Measurements from ENCODE around the gene GCNT2.
"Not testable (repeated sequence)": the region's sequence is repeated elsewhere in the genome, so short reads cannot be mapped to it uniquely, and the experiment has no call there.

Gene GCNT2

GRCh38 chr6:10658910-10659698 is 138.0 kb downstream of the GCNT2 start:
- Histone ChIP-seq H3K9me3 (ENCODE audit: control insufficient read depth, low read length) (no peaks in the 10 kb centered on the region), H3K9ac (no peak overlapping the region), H3K27me3 (ENCODE audit: control insufficient read depth, insufficient read depth, low read length) (no peaks in the 10 kb centered on the region), H3K27ac (no peak overlapping the region), H3K4me1 (no peaks in the 10 kb centered on the region), H3K79me2 (no peaks in the 10 kb centered on the region), H3K4me3 (ENCODE audit: low read depth, low read length) (no peak overlapping the region), H2AFZ (no peak overlapping the region), H3K36me3 (ENCODE audit: control insufficient read depth, insufficient read depth, low read length) (no peaks in the 10 kb centered on the region), H3K4me2 (ENCODE audit: low read length) (no peak overlapping the region)
- TF ChIP-seq, protein P1, sequence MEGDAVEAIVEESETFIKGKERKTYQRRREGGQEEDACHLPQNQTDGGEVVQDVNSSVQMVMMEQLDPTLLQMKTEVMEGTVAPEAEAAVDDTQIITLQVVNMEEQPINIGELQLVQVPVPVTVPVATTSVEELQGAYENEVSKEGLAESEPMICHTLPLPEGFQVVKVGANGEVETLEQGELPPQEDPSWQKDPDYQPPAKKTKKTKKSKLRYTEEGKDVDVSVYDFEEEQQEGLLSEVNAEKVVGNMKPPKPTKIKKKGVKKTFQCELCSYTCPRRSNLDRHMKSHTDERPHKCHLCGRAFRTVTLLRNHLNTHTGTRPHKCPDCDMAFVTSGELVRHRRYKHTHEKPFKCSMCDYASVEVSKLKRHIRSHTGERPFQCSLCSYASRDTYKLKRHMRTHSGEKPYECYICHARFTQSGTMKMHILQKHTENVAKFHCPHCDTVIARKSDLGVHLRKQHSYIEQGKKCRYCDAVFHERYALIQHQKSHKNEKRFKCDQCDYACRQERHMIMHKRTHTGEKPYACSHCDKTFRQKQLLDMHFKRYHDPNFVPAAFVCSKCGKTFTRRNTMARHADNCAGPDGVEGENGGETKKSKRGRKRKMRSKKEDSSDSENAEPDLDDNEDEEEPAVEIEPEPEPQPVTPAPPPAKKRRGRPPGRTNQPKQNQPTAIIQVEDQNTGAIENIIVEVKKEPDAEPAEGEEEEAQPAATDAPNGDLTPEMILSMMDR (IDR thresholded peaks at IDR 0.05) = no peak

- H3K4me3 ChIP-seq (ENCODE audit: low read depth, low read length) = no peak overlapping the region
- no peak overlapping the region for H2AFZ ChIP-seq
- H3K9me3 ChIP-seq (ENCODE audit: control insufficient read depth, low read length) = no peaks in the 10 kb centered on the region
- H3K9ac ChIP-seq = no peak overlapping the region
- no peaks in the 10 kb centered on the region for H3K27me3 ChIP-seq (ENCODE audit: control insufficient read depth, insufficient read depth, low read length)
- H3K79me2 ChIP-seq = no peaks in the 10 kb centered on the region
- TF ChIP-seq, protein P1 (IDR thresholded peaks at IDR 0.05) = no peak
- H3K4me1 ChIP-seq = no peaks in the 10 kb centered on the region
- H3K27ac ChIP-seq = no peak overlapping the region
- H3K4me2 ChIP-seq (ENCODE audit: low read length) = no peak overlapping the region
- H3K36me3 ChIP-seq (ENCODE audit: control insufficient read depth, insufficient read depth, low read length) = no peaks in the 10 kb centered on the region
Measured at GRCh38 chr6:10659699-10660348, 138.7 kb downstream of the GCNT2 start.

DNA sequence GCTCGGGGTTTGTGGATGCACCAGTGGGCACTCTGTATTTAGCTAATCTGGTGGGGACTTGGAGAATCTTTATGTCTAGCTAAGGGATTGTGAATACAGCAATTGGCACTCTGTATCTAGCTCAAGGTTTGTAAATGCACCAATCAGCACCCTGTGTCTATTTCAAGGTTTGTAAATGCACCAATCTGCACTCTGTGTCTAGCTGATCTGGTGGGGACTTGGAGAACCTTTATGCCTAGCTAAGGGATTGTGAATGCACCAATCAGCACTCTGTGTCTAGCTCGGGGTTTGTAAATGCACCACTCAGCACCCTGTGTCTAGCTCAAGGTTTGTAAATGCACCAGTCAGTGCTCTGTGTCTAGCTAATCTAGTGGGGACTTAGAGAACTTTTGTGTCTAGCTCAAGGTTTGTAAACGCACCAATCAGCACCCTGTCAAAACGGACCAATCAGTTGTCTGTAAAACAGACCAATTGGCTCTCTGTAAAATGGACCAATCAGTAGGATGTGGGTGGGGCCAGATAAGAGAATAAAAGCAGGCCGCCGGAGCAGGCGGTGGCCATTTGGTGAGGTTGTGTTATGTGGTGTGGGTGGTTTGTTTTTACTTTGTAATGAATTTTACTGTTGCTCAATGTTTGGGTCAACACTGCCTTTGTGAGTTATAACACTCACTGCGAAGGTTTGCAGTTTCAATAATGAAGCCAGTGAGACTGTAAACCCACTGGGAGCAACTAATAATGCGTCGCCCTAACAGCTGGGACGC is 139.5 kb downstream of the GCNT2 start:
- not testable (repeated sequence) for H2AFZ ChIP-seq; H3K4me1 ChIP-seq; H3K27me3 ChIP-seq (ENCODE audit: control insufficient read depth, insufficient read depth, low read length); H3K9ac ChIP-seq; H3K9me3 ChIP-seq (ENCODE audit: control insufficient read depth, low read length); H3K36me3 ChIP-seq (ENCODE audit: control insufficient read depth, insufficient read depth, low read length); H3K4me3 ChIP-seq (ENCODE audit: low read depth, low read length); H3K79me2 ChIP-seq; H3K4me2 ChIP-seq (ENCODE audit: low read length); H3K27ac ChIP-seq

DNA sequence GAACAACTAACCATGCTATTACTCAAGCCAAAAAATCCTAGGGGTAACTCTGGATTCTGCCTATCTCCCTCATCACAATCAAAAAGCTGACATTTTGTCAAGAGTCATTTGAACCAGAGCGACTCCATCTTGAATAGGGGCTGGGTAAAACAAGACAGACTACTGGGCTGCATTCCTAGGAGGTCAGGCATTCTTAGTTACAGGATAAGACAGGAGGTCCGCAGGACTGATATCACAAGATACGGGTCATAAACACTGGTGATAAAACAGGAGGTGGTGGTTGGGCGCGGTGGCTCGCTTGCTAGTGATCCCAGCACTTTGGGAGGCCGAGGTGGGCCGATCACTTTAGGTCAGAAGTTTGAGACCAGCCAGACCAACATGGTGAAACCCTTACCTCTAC is 141.1 kb downstream of the GCNT2 start:
- Histone ChIP-seq H3K4me1 (no peaks in the 10 kb centered on the region), H3K27ac (no peak overlapping the region), H3K4me2 (ENCODE audit: low read length) (no peak overlapping the region), H3K79me2 (no peaks in the 10 kb centered on the region), H2AFZ (no peak overlapping the region), H3K36me3 (ENCODE audit: control insufficient read depth, insufficient read depth, low read length) (no peaks in the 10 kb centered on the region), H3K4me3 (ENCODE audit: low read depth, low read length) (no peak overlapping the region), H3K9ac (no peak overlapping the region), H3K27me3 (ENCODE audit: control insufficient read depth, insufficient read depth, low read length) (no peaks in the 10 kb centered on the region), H3K9me3 (ENCODE audit: control insufficient read depth, low read length) (no peaks in the 10 kb centered on the region)
- TF ChIP-seq, protein P1 (IDR thresholded peaks at IDR 0.05) = no peak

DNA sequence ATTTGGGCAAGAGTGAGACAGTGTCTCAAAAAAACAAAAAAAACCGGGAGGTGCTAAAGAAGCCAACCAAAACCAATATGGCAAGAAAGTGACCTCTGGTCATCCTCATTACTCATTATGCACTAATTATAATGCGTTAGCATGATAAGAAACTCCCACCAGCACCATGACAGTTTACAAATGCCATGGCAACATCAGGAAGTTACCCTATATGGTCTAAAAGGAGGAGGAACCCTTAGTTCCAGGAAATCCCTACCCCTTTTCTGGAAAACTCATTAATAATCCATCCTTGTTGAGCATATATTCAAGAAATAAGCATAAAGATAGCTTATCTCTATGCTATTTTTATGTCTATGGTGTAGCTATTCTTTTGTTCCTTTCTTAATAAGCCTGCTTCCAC is 141.6 kb downstream of the GCNT2 start:
- Histone ChIP-seq H3K9ac (no peak overlapping the region), H3K27ac (no peak overlapping the region), H3K4me1 (no peaks in the 10 kb centered on the region), H3K4me3 (ENCODE audit: low read depth, low read length) (no peak overlapping the region), H3K4me2 (ENCODE audit: low read length) (no peak overlapping the region), H3K9me3 (ENCODE audit: control insufficient read depth, low read length) (no peaks in the 10 kb centered on the region), H3K36me3 (ENCODE audit: control insufficient read depth, insufficient read depth, low read length) (no peaks in the 10 kb centered on the region), H3K27me3 (ENCODE audit: control insufficient read depth, insufficient read depth, low read length) (no peaks in the 10 kb centered on the region), H2AFZ (no peak overlapping the region), H3K79me2 (no peaks in the 10 kb centered on the region)
- TF ChIP-seq, protein P1 (IDR thresholded peaks at IDR 0.05) = no peak

DNA sequence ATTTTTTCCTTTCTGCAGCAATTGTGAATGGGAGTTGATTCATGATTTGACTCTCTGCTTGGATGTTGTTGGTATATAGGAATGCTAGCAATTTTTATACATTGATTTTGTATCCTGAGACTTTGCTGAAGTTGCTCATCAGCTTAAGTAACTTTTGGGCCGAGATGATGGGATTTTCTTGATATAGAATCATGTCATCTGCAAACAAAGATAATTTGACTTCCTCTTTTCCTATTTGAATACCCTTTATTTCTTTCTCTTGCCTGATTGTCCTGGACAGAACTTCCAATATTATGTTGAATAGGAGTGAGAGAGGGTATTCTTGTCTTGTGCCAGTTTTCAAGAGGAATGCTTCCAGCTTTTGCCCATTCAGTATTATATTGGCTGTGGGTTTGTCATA is 144.4 kb downstream of the GCNT2 start:
- H3K9ac ChIP-seq; H2AFZ ChIP-seq; H3K4me3 ChIP-seq (ENCODE audit: low read depth, low read length); H3K36me3 ChIP-seq (ENCODE audit: control insufficient read depth, insufficient read depth, low read length); H3K27me3 ChIP-seq (ENCODE audit: control insufficient read depth, insufficient read depth, low read length); H3K9me3 ChIP-seq (ENCODE audit: control insufficient read depth, low read length); H3K79me2 ChIP-seq; H3K4me1 ChIP-seq; H3K4me2 ChIP-seq (ENCODE audit: low read length); H3K27ac ChIP-seq: not testable (repeated sequence)

All from parathyroid adenoma (tissue), 2 donors.